Measurements from ENCODE around the gene PARP1.
"Not testable (repeated sequence)": the region's sequence is repeated elsewhere in the genome, so short reads cannot be mapped to it uniquely, and the experiment has no call there.

GRCh38 chr1:226426395-226426794 is 18.5 kb upstream of the PARP1 start:
- TF ChIP-seq EZH2 (IDR thresholded peaks at IDR 0.05; ENCODE audit: low read length, missing control alignments); CTCF (conservative IDR thresholded peaks at IDR 0.05 in 1 of 2, IDR thresholded peaks at IDR 0.05 in 1 of 2; ENCODE audit: low read depth in 1 of 2, low read length in 2 of 2): not testable (repeated sequence)

Data from fibroblast of lung (primary cell).